GM06990 (cell line): Measurements from ENCODE around the gene RABL6.
A peak's percentile ranks its signal among the peaks of the same experiment; 100 is the strongest.

Experiments used
- DNase-seq: peaks from one replicate; pipeline ENCODE4 v3.0.0-alpha.2; 2011; ENCODE audit not compliant: insufficient read length; ENCODE audit errors: extremely low read depth
- H3K27me3 ChIP-seq: replicated peaks from 2 replicates; pipeline ENCODE4 v1.6.0; 2011; ENCODE audit warnings: low read length; ENCODE audit not compliant: control insufficient read depth, insufficient read depth
- H3K36me3 ChIP-seq: 2 replicates; pipeline ENCODE4 v1.5.1; 2011; ENCODE audit warnings: low read length; ENCODE audit not compliant: control insufficient read depth, insufficient read depth
- H3K4me3 ChIP-seq: replicated peaks from 2 replicates; pipeline ENCODE4 v1.5.1; 2011; ENCODE audit warnings: low read depth, mild to moderate bottlenecking, control low read depth, low read length
- CTCF ChIP-seq: IDR thresholded peaks from 2 replicates; pipeline ENCODE4 v1.5.1; 2011; ENCODE audit warnings: low read length, control low read depth, mild to moderate bottlenecking, inconsistent platforms; ENCODE audit not compliant: insufficient read depth, poor library complexity, severe bottlenecking

RABL6 gene

GRCh38 chr9:136885950-136886578, 78.3 kb downstream of the RABL6 start, which contains the start of gene TRAF2:
Gene TRAF2, plus strand, starts transcription at chr9:136886516. Its CDS starts 12,225 bp downstream, at chr9:136898741.
- Histone ChIP-seq H3K36me3 (peaks cover 11% of the 10 kb centered on the region), H3K27me3 (no peaks in the 10 kb centered on the region), H3K4me3 (peak within 1 kb of the TSS; percentile 93)
- TF ChIP-seq CTCF = no peak
- DNase-seq = peak; percentile 100

- peak; percentile 61 for DNase-seq
- TF ChIP-seq CTCF = no peak
- H3K27me3 ChIP-seq = no peaks in the 10 kb centered on the region
These were observed 79.2 kb downstream of the RABL6 start for GRCh38 chr9:136886610-136887597.

GRCh38 chr9:136888454-136888853, 80.7 kb downstream of the RABL6 start:
- Histone ChIP-seq H3K4me3 (no peak overlapping the region), H3K36me3 (peaks cover 11% of the 10 kb centered on the region), H3K27me3 (no peaks in the 10 kb centered on the region)
- no peak for TF ChIP-seq CTCF
- DNase-seq = no peak

More at GRCh38 chr9:136886610-136887597, 79.2 kb downstream of the RABL6 start:
- H3K4me3 ChIP-seq = peak overlapping the region; percentile 93
- peaks cover 11% of the 10 kb centered on the region for H3K36me3 ChIP-seq

GRCh38 chr9:136889858-136890257, 82.1 kb downstream of the RABL6 start:
- H3K36me3 ChIP-seq = peaks cover 9% of the 10 kb centered on the region
- no peaks in the 10 kb centered on the region for H3K27me3 ChIP-seq
- no peak for DNase-seq
- no peak overlapping the region for H3K4me3 ChIP-seq
- no peak for TF ChIP-seq CTCF

- H3K4me3 ChIP-seq = no peak overlapping the region
- DNase-seq = no peak
- H3K36me3 ChIP-seq = peaks cover 15% of the 10 kb centered on the region
- no peak for TF ChIP-seq CTCF
- H3K27me3 ChIP-seq = no peaks in the 10 kb centered on the region
These were observed 82.9 kb downstream of the RABL6 start for GRCh38 chr9:136890661-136891060.
